ENCODE data around the gene HSPG2. TPM values are rescaled to one million over a fixed set of nuclear protein-coding genes. Genes with fewer than 3 reads are reported as not detected.

HSPG2 gene
- total RNA-seq, 1 donor from 2014 or later: 179 TPM

DNA sequence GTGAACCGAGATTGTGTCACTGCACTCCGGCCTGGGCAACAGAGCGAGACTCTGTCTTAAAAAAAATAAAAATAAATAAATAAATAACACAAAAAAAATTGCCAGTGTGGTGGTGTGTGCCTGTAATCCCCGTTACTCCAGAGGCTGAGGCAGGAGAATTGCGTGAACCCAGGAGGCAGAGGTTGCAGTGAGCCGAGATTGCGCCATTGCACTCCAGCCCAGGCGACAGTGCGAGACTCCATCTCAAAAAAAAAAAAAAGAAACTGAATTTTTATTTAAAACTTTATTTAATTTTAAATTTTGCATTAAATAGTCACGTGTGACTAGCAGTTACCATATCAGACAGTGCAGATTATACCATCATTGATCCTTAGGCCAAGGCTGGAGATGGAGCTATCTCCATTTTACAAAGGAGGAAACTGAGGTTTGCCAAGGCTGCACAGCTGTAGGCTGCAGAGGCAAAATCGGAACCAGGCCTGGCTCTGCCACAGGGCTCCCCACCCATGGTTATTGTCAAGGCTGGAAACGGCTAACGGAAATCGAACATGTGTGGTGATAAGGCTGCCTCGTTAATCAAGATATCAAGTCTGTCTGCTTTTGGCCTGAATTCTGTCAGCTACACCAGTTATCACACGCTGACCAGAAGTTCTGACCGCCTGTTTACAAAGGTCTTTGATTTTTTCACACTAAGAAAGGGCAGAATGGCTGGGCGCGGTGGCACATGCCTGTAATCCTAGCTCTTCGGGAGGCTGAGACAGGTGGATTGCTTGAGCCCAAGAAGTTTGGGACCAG lies 20.5 kb downstream of the HSPG2 start:
- peak overlapping the region; percentile 45 for H3K27ac ChIP-seq
- TF ChIP-seq CTCF (IDR thresholded peaks at IDR 0.05): no peak
- TF ChIP-seq POLR2A (IDR thresholded peaks at IDR 0.05): no peak
- no peak for TF ChIP-seq POLR2AphosphoS5 (IDR thresholded peaks at IDR 0.05; ENCODE audit: insufficient read depth in 1 of 2, low read depth in 1 of 2)
- intact Hi-C loops (cut with DNase I): no loop called here
- H3K4me1 ChIP-seq: peaks cover 86% of the 10 kb centered on the region
- H3K9me3 ChIP-seq: no peaks in the 10 kb centered on the region
- no peak for DNase-seq (ENCODE audit: extremely low spot score in 2 of 2)
- H3K36me3 ChIP-seq: no peaks in the 10 kb centered on the region
- H3K4me3 ChIP-seq: no peak overlapping the region
- no peaks in the 10 kb centered on the region for H3K27me3 ChIP-seq

DNA sequence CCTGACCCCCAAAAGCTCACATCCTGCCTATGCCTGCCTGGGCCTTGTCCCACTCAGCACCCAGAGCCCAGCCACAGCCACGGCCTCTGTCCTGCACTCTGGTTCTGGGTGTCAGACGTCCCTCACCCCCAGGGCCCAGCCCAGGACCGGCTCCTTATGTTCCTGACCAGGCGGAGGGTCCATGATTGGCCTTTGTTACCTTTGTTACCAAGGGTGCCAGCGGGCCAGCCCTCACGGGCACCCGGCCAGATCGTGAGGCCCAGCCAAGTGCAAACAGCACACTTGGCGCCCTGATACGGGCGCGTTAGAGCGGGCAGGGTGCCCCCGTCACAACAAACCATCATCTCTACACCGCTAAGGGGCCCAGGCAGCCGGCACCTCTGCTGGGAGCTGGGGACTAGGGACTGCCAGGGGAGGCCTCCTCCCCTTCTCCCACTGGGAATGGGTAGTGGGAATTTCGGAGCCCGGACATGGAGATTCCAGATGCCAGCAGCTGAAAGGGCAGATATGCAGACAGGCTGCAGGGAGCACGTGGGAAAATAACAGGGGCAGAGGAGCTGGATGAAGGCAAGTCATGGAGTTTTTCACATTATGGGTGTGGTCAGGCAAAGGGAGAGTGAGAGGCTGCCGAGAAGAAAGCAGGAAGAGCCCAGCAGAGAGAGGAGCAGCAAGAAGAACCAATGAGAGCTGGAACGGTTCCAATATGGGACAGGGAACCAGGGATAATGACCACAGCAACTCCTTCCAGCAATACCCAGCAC lies 22.1 kb downstream of the HSPG2 start:
- no peaks in the 10 kb centered on the region for H3K36me3 ChIP-seq
- H3K9me3 ChIP-seq: no peaks in the 10 kb centered on the region
- TF ChIP-seq POLR2A (IDR thresholded peaks at IDR 0.05): no peak
- TF ChIP-seq POLR2AphosphoS5 (IDR thresholded peaks at IDR 0.05; ENCODE audit: insufficient read depth in 1 of 2, low read depth in 1 of 2): peak in 1 of 2 donors; percentile 33
- intact Hi-C loops (cut with DNase I): no loop called here
- H3K4me3 ChIP-seq: no peak overlapping the region
- DNase-seq (ENCODE audit: extremely low spot score in 2 of 2): no peak
- peak overlapping the region; percentile 82 for H3K27ac ChIP-seq
- peaks cover 86% of the 10 kb centered on the region for H3K4me1 ChIP-seq
- H3K27me3 ChIP-seq: no peaks in the 10 kb centered on the region

- H3K27me3 ChIP-seq: no peaks in the 10 kb centered on the region
- TF ChIP-seq POLR2A (IDR thresholded peaks at IDR 0.05) (no peak), POLR2AphosphoS5 (IDR thresholded peaks at IDR 0.05; ENCODE audit: insufficient read depth in 1 of 2, low read depth in 1 of 2) (no peak), CTCF (IDR thresholded peaks at IDR 0.05) (no peak)
- H3K4me3 ChIP-seq: no peak overlapping the region
- no peak for DNase-seq (ENCODE audit: extremely low spot score in 2 of 2)
- peak overlapping the region; percentile 82 for H3K27ac ChIP-seq
- no peaks in the 10 kb centered on the region for H3K9me3 ChIP-seq
- intact Hi-C loops (cut with DNase I): no loop called here
- H3K4me1 ChIP-seq: peaks cover 86% of the 10 kb centered on the region
- H3K36me3 ChIP-seq: no peaks in the 10 kb centered on the region
These were observed 22.7 kb downstream of the HSPG2 start for GRCh38 chr1:21914450-21914849.

DNA sequence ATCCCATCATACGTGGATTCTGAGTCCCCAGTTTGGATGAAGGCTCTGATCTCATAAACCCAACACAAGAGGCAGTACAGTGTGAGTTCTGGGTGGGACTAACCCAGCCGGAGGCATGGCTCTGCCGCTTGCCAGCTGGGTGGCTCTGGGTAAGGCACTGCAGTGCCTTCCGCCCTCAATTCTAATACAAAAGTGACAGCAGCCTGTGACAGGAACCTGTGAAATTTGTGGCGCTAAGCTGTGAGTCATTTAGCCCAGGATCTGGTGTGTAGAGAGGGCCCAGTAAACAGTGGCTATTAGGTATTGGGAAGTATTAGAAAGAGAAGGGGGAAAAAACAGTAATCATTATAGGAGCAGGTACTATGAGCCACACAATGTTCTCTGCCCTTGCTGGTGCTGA lies 23.3 kb downstream of the HSPG2 start:
- peak in 1 of 2 donors; percentile 54 for TF ChIP-seq POLR2AphosphoS5 (IDR thresholded peaks at IDR 0.05; ENCODE audit: insufficient read depth in 1 of 2, low read depth in 1 of 2)
- no peak for TF ChIP-seq CTCF (IDR thresholded peaks at IDR 0.05)
- H3K4me1 ChIP-seq: peaks cover 86% of the 10 kb centered on the region

GRCh38 chr1:21913258-21913657 lies 23.9 kb downstream of the HSPG2 start:
- Histone ChIP-seq H3K36me3 (no peaks in the 10 kb centered on the region), H3K27me3 (no peaks in the 10 kb centered on the region), H3K9me3 (no peaks in the 10 kb centered on the region), H3K27ac (peak overlapping the region; percentile 82), H3K4me3 (no peak overlapping the region), H3K4me1 (peaks cover 90% of the 10 kb centered on the region)
- intact Hi-C loops (cut with DNase I): no loop called here
- no peak for DNase-seq (ENCODE audit: extremely low spot score in 2 of 2)
- no peak for TF ChIP-seq POLR2AphosphoS5 (IDR thresholded peaks at IDR 0.05; ENCODE audit: insufficient read depth in 1 of 2, low read depth in 1 of 2)
- TF ChIP-seq POLR2A (IDR thresholded peaks at IDR 0.05): no peak
- no peak for TF ChIP-seq CTCF (IDR thresholded peaks at IDR 0.05)

More for the DNA sequence above, 23.3 kb downstream of the HSPG2 start:
- H3K27ac ChIP-seq: peak overlapping the region; percentile 82
- no peaks in the 10 kb centered on the region for H3K9me3 ChIP-seq
- intact Hi-C loops (cut with DNase I): no loop called here
- H3K4me3 ChIP-seq: no peak overlapping the region
- no peak for DNase-seq (ENCODE audit: extremely low spot score in 2 of 2)
- H3K36me3 ChIP-seq: no peaks in the 10 kb centered on the region
- H3K27me3 ChIP-seq: no peaks in the 10 kb centered on the region
